NK-92 (cell line): ENCODE results near the gene SPARC.

Experiments used
- DNase-seq: peaks from one replicate; lab custom pipeline; 2025; ENCODE audit not compliant: unreplicated experiment; lab: John Stamatoyannopoulos, UW

Gene SPARC

DNA sequence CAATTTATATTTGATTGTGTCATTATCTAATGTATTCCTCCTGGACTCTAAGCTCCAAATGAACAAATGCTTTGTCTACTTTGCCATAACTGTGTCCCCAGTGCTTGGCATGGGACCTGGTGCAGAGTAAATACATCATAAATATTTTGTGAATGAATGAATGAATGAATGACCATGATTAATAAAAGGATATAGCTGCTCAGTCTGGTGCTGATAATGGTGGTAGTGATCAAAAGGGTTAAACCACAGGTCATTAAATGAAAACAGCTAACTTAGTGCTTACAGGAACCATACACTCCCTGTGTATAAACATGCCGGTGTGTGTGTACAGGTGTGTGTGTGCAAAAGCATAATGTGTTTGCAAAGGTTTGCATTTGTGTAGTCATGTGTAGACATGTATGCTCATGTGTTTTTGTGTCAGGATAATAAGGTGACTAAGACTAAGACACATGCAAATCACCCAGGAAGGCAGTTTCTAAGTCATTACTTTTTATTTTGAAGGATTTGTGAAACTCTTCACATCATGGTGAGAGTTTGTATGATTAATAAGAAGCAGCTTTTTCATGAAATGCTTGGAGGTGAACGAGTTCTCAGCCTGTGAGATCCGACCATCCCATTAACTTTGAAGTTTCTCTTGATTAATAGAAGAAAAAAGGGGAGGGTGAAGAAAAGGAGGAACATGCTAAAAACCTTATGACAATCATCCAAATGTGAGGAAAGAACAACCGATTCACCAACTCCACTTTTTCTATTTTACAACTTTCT, 24.6 kb downstream of the SPARC start:
- no peak for DNase-seq

DNA sequence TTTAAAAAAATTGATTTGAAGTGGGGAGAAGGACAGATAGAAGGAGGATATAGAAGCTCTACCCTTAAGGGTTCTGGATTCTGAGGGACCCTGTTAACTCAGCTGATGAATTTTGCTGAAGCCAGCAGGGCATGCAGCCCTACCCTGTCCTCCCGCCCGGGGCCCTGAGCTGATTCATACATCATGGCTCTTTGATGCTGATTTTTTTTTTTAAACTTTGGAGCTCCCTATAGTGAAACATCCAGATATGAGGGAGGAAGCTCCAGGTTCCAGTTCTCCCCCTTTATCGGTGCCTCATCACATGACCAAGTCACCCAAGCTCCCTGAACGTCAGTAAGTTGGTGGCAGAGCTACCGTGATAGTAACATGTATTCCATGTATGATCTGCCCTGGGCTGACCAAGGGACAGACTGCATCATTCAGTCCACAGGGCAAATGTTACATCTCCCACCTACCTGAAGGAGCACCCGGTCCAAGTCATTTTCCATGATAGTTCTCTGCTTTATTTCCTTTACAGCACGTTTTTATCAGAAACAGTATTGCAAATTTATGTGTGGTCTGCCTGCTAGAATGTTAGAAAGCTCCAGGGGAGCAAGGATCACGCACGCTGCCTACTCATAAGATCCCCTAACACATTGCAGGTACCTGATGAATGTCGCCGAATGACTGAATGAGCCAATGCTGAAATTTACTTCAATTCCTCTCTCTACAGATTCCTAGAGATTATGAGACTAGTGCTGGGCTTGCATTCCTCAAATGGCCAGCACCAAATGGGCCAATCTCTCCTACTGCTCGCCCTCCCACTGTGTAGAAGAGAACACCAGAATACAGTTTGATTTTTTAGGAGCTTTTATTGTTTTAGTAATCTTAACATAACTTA, 25.9 kb downstream of the SPARC start:
- no peak for DNase-seq

DNA sequence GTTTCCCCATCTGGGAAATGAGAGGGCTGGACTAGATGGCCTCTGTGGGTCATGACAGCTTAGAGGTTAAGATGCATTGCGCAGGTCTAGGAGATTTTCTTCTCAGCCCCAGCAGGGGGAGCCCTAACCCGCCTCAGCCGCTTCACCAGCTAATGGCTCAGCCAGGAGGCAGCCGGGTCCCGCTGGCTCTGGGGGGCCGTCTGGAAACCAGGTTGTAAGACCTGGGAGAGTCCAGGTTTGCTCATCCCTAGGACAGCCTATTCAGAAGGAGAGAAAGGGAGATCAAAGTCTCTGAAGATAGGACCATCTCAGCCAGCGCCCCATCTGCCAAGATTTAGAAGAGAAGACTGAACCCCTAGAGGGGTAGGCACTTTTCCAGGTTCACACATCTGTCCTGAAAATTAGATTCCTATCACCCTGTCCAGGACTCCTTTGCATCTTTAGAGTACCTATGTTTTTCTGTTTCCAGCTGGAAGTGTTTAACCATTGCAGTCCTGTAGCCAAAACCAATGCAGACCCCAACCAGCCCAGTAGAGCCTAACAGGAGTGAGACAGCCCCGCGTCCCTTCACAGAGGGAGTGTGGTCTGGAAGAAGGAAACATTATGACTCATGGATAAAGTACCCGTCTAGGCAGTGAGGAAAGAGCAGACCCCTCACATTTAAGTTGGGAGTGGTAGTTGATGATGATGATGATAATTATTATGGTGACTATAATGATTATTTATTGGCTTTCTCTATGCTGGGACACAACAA, 27.5 kb downstream of the SPARC start:
- no peak for DNase-seq

DNA sequence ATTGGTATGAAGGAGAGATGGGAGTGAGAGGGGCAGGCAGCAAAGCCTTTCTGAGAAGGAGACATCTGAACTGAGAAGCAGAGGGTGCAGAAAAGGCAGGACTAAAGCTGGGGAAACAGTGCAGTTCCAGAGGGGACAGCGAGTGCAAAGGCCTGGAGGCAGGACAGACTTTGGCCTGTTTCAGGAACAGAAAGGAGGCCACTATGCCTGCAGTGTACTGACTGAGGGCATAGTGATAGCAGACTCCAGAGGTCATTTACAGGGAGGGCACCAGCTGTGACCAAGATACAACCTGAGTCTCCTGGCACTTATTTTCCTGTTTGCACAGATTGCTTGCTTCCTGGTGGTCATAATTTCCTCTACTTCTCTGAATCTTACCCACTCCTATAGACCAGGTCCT, 29.6 kb downstream of the SPARC start:
- DNase-seq = no peak

GRCh38 chr5:151656311-151656710, 30.4 kb downstream of the SPARC start:
- no peak for DNase-seq

DNA sequence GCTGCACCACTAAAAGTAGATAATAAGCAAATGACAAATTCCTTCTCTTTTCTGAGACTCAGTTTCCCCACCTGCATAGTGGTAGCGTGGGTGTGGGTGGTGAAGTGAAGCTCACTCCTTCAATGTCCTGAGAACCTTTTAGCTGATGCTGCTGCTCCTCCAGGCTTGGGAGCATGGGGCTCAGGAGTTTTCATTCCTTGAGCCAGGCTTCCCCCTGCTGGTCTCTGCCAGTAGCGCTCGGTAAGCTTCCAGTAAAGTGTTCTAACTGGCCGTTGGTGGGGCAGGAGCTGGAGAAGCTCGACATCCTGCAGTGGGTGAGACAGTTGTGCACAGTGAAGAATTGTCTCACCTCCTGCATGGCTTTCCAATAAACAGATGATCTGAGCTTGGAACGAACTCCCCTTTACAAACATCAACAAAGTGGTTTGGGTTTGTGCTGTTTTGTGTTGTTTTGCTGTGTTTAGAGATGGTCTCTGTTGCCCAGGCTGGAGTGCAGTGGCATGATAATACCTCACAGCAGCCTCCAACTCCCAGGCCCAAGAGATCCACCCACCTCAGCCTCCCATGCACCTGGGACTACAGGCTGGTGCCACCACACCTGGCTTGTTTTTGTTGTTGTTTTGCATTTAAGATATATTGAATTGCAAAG, 34.6 kb downstream of the SPARC start:
- no peak for DNase-seq

GRCh38 chr5:151648988-151649387, 37.7 kb downstream of the SPARC start:
- DNase-seq = no peak

DNA sequence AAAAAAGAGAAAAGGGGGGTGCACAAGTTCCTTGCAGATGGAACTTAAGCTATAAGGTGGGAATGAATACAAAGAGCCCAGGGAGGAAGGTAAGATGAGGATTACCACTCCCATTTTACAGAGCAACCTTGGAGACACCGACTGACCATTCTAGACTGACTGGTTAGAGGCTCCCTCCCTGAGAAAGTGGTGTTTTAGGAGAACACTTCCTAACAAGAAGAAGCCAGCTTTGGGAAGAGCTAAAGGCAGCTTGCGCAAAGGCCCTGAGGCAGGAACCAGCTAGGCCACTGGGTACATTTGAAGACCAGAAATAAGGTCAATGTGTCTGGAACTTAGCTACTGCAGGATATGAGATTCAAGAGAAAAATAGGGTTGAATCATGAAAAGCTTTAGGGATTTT, 38.6 kb downstream of the SPARC start:
- no peak for DNase-seq

GRCh38 chr5:151647320-151647861, 39.3 kb downstream of the SPARC start:
- DNase-seq = no peak

- no peak for DNase-seq
These were observed 40.4 kb downstream of the SPARC start for GRCh38 chr5:151646334-151646733.

DNA sequence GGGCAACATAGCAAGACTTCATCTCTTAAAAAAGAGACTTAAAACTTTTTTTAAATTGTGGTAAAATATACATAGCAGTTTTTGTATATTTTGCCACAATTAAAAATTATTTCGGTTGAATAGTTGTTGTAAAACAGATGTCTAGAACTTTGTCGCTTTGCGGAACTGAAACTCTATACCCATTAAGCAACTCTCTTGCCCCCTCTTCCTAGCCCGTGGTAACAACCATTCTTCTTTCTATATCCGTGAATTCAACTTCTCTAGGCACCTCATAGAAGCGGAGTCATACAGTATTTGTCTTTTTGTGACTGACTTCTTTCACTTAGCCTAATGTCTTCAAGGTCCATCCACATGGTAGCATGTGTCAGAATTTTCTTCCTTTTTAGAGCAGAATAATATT, 43.3 kb downstream of the SPARC start:
- DNase-seq = no peak

DNA sequence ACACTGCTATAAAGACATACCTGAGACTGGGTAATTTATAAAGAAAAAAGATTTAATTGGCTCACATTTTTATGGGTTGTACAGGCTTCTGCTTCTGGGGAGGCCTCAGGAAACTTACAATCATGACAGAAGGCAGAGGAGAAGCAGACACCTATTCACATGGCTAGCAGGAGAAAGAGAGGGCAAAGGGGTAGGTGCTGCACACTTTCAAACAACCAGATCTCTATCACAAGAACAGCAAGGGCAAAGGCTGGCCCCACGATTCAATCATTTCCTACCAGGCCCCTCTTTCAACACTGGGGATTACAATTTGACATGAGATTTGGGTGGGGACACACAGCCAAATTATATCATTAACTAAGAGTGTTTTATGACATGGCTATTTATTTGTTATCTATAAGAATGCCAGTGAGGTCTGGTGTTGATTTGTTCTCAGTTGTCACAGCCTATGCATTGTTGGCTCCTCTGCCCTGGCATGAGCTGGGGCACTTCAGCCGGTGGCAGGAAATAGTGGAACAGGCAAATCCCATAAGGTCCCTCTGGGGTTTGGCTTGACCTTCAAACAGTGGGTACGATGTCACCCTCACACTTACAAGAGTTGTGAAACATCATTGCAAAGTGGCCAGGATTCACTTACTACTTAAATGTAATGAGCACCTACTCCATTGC, 44.1 kb downstream of the SPARC start:
- no peak for DNase-seq

DNA sequence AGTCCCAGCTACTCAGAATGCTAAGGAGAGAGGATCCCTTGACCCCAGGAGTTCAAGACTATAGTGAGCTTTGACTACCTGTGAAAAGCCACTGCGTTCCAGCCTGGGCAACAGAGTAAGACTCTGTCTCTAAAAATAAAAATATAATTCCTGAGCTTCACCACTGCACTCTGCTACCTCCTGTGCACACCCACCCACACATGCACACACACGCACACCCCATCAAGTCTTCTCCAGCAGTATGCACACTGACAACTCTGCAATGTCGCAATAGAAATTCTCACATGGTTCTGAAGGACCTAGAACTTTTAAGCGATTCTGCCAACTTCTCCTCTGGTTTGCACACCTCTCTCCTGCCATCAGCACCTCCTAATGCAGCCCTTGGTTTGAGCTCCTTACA, 48.1 kb downstream of the SPARC start:
- no peak for DNase-seq

GRCh38 chr5:151637676-151638075, 49.0 kb downstream of the SPARC start:
- DNase-seq = no peak

GRCh38 chr5:151633892-151634291, 52.8 kb downstream of the SPARC start:
- DNase-seq = no peak

- no peak for DNase-seq
These were observed 53.8 kb downstream of the SPARC start for GRCh38 chr5:151632941-151633340.

- DNase-seq = no peak
These were observed 54.2 kb downstream of the SPARC start for GRCh38 chr5:151632524-151632923.

- DNase-seq = no peak
These were observed 54.8 kb downstream of the SPARC start for GRCh38 chr5:151631941-151632340.

- DNase-seq = no peak
These were observed 56.6 kb downstream of the SPARC start for GRCh38 chr5:151630088-151630487.

DNA sequence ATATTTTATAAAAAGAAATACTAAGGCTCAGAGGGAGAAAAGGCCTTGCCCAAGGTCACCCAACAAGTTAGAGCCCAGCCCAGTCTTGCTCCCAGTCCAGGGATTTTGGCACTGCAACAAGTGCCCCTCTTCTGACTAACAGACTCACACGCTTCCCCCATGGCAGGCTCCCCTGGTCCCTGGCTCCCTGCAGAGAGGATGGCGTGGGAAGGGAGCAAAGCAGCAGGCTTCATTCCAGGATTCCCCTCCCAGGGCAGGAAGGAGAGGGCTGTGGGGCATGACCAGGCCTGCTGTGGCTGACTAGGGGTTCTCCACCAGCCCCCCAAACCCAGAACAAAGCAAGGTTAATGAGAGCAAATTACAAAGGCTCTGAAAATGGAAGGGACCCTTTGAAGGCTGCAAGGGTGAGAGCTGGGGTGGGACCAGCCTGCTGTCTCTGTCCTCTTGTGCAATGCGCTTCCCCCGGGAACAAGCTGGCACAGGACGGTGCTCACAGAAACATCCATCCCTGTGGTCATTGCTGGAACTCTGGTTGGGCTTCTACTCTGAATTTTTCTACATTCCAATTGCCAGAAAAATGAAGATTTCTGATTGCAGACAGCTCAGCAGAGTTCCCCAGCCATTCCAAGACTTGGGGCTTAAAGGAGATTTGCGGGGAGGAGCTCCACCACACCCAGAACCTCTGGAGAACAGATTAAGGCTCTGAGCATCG, 58.4 kb downstream of the SPARC start:
- DNase-seq = no peak
